HG03196 (cell line): ENCODE results near the gene SCT.
A peak's percentile ranks its signal among the peaks of the same experiment; 100 is the strongest.

Source experiments
- ATAC-seq: cut with Tn5 transposase; IDR thresholded peaks from one replicate; pipeline ENCODE4 v1.9.1; 2021; ENCODE audit not compliant: unreplicated experiment

The SCT gene

GRCh38 chr11:623349-623869 lies 3.6 kb downstream of the SCT start:
- no peak for ATAC-seq

DNA sequence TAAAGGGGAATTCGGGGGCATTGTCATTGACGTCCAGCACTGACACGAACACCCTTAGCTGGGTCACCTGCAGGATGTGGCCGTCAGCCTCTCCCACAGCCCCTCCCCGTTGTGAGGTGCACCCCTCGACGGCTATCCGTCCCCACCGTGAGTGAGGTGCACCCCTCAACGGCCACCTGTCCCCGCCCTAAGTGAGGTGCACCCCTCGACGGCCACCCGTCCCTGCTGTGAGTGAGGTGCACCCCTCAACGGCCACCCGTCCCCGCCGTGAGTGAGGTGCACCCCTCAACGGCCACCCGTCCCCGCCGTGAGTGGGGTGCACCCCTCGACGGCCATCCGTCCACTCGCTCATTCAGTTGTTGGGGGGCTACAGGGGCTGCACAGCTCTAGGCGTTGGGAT lies 5.1 kb downstream of the SCT start:
- no peak for ATAC-seq

DNA sequence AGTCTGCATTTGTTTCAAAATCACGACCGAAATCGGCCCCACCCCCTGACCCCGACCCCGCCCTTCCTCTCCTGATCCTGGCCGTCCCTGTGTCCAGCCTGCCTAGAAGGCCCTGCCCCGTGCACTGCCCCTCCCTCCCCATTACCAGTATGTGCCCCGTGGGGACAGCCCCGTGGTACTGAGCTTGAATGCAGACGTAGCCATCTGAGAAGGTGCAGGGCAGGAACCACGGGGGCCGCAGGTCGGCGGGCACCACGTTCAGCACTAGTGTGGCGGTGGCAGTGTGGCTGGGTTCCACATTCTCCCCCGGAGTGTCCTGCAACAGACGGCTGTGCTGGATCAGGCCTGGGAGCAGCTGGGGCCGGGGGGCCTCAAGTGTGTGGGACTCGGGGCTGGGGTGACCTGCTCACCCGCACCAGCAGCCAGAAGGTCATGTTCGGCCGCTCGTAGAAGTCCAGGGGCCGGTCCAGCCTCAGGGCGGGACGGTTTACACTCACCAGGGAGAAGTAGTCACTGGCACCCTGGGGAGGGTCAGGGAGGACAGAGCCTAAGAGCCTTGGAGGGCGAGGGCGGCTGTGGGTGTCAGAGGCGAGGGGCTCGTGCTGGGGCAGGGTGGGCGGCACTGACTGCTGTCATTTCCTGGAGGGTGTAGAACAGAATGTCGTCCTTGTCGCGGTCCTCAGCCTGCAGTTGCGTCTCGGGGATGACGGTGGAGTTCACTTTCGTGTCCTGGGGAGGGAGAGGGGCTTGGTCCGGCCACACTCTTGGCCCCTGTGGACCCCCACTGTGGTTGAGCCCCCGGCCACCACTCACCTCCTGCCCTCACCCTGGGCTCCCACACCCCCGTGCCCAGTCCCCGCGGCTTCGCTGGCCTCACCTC lies 5.8 kb downstream of the SCT start:
- ATAC-seq = no peak

DNA sequence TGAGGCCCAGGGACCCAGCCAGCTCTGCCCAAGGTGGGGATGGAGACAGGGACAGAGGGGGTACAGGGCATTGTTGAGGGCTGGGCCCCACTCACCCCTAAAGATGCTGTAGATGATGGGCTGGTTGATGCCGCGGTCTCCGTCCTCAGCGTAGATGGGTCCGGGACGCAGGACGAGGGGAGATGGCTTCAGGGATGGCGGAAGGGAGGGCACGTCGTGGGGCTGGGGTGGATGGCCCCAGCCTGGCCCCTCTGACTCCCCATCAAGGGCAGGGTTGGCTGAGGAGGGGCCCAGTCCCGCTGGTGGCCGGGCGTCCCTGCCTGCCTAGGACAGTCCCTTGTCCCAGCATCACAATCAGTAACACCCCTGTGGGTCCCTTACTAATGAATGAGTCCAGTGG lies 6.8 kb downstream of the SCT start:
- ATAC-seq = no peak

DNA sequence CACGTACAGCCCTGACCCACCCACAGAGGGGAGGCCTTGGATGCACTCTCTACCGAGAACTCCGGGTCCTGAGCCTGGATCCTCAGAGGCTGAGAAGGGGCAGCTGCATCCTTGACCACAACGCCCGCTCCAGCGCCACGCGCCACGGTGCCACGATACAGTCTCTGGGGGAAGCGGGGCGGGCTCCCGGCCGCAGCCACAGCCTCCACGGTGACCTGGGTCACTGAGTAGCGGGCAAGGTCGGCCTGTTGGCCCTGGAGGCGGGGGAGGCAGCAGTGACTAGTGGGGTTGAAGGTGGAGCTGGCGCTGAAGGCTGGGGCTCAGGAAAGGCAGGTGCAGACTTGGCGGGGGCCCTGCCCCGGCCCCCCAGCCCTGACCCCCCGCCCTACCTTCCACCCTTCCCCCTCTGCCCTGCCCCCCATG lies 7.3 kb downstream of the SCT start:
- no peak for ATAC-seq

DNA sequence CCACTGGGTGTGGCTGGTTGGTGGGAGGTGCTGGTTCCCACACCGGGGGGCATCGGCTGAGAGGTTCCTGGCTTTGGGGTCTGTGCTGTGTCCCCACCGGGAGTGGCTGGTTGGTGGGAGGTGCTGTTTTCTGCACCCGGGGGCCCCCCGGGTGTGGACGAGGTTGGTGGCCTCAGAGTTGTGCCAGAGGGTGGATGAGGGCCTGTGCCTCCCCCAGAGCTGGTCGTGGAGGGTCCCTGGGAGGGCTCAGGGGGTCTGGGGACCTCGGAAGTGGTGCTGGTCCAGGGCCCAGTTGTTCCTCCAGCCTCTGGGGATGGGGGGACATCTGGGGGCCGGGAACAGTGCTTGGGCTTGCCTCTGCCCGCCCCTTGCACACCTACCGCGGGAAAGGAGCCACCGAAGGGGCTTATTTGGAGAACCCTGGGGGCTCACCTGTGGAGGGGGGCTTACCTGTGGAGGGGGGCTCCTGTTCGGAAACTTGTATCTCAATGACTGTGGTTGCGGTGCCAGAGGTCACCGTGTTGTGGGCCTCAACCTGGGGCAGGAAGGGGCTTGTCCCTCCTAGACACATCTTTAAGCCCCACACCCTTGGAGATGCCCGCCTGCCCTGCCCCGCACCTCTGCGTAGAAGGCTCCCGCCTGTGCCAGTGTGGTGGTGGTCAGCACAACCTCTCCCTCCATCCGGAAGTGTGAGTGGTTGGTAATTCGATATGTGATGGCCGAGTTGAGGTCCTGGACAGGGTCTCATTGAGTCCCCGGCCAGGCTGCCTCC lies 7.9 kb downstream of the SCT start:
- ATAC-seq = no peak

DNA sequence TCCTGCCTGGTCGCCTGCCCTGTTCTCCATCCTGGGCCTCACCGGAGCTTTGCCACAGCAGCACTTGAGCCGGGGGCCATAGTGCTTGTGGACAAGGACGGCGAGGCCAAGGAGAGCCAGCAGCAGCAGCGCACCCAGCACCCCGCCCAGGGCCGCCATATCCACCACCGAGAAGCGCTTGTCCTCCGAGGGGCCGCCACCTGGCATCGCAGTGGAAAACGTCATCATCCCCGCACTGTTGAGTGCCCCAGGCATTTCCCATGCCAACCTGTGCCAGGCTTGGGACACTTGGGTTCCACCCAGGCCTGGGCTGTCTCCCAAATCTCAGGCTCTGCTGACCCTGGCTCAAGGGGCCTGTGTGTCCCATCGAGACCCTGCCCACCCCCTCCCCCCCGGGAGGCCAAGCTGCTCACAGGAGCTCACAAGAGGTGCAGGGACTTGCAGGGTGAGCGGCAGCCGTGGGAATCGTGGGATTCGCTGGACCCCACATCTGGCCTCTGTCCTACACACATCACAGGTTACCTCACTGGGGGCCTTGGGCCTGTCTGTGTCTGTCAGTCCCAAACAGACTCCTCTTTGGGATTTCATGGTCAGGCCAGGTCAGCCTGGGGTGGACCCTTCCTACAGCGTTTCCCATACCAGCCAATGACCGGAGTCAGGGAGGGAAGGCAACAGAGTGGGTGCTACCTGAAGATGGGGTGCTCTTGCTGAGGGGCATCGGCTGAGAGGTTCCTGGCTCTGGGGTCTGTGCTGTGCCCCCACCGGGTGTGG lies 8.9 kb downstream of the SCT start:
- ATAC-seq = no peak

DNA sequence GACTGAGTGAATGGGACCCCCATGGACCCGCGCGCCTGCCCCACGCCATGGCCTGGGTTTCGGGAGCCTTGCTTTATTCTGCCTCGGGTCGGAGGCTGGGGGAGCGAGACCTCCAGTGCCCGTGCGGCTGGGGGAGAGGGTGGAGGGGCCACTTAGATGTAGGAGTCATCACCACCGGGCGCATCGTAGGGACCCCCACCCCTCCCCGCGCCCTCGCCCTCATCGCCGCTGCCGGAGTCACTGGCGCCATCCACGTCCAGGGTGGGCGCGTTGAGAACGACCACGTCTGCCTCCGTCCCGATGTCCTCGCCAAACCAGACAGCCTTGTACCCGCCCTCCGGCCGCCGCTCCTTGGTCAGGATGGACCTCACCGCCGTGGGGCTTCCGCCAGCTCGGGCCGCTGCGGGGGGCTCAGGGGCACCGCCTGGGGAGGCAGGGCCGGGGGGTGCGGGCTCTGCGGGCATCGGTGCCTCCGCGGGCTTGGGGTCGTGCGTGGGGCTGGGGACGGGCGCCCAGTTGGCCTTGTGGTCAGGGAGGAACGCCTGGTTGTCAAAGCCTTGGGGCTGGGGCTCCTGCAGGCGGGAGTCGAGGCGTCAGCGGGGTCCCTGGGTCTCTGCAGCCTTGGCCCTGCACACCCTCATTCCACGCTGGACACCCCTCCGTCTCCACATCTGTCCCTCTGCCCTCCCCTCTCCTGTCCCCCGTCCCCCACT lies 9.6 kb downstream of the SCT start:
- ATAC-seq = no peak

GRCh38 chr11:616320-617198 lies 10.4 kb downstream of the SCT start:
- ATAC-seq = no peak

DNA sequence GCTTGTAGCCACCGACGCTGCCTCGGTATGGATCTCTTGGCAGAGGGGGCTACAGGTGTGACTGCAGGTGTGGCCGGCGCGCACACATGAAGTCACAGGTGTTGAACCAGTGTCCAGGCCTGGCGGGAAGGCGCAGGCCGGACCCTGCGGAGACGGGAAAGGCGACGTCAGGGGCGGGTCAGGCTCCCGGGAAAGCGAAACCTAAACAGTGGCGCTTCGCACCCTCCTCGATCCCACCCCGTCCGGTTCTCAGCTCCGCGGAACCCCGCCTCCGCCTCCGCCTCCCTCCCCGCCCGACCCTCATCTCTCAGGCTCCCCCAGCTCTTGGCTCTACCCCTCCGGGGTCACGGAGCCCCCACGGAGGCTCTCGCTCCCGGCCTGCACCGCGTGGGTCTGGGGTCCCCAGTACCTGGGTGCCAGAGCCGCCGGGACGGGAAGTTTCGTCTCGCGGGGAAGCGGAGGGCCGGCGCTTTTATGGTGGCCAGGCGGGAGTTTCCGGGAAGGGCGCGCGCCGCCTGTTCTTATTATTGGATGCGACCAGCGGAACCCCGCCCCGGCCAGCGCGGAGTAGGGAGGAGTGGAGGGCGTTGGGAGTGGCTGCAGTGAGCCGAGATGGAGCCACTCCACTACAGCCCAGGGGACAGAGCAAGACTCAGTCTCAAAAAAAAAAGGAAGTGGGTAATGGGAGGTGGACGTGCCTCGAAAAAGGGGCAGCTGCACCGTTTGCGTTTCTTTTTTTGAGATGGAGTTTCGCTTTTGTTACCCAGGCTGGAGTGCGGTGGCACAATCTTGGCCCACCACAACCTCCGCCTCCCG lies 11.3 kb downstream of the SCT start, which contains the start of gene IRF7:
Gene IRF7, minus strand, starts transcription at position 447 of the 816 bp plus-strand sequence. CDS start 586 bp downstream, outside the sequence.
- ATAC-seq = peak; percentile 76

GRCh38 chr11:614623-615503 lies 12.1 kb downstream of the SCT start:
- ATAC-seq = peak; percentile 4

DNA sequence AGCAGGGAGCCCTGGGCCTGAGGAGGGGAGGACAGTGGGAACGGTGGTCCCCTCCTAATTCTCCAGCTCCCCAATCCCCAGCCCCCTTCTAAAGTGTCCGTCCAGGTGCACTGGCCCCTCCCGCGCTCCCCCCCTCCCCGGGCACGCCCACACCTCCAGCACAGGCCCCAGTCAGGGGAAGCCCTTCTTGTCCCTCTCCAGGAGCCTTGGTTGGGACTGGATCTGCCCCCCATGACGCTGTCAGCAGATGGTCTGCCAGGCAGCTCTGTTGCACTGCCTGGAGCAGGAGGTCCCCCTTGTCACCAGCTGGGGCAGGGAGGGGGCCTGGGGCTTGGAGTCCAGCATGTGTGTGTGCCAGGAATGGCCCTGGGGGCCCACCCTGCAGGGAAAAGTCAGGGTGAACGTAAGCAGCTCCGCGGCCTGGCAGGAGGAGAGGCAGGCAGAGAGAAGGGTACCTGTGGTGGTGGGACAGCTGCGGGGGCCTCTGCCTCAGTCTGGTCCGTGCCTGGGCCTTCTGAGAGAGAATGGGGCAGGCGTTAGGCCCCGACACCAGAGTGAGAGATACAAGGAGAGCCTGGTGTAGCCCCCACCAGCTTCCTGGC lies 12.9 kb downstream of the SCT start:
- ATAC-seq = no peak

DNA sequence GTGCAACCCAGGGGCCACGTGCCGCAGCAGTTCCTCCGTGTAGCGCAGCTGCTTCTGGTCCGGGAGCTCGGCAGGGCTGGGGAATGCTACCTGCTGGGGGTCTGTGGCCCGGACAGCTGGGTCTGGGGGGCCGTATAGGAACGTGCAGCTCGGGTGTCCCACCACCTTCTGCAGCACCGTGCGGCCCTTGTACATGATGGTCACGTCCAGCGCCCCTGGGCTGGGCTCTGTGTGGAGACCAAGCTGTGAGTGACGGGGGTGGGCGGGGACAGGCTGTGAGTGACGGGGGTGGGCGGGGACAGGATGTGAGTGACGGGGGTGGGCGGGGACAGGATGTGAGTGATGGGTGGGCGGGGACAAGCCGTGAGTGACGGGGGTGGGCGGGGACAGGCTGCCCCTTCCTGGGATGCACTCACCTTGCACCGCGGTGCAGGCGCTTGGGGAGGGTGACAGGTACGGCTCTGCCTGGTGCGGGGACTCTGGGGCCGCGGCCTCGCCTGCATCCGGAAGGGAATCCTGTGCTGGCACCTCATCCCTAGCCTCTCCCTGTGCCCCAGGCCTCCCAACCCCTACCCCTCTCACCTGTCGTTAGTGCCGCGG lies 13.5 kb downstream of the SCT start:
- ATAC-seq = no peak

- ATAC-seq = no peak
Measured at GRCh38 chr11:612961-613300, 14.1 kb downstream of the SCT start.

- ATAC-seq = no peak
Measured at GRCh38 chr11:612201-612960, 14.6 kb downstream of the SCT start.
